TTC549 (cell line): ENCODE results near the gene COLEC11.

ENCODE experiments used
- FAIRE-seq: peaks from 2 replicates; lab custom pipeline; 2012; peaks lifted over from hg19 to GRCh38; lab: Jason Lieb, UNC

COLEC11 gene

DNA sequence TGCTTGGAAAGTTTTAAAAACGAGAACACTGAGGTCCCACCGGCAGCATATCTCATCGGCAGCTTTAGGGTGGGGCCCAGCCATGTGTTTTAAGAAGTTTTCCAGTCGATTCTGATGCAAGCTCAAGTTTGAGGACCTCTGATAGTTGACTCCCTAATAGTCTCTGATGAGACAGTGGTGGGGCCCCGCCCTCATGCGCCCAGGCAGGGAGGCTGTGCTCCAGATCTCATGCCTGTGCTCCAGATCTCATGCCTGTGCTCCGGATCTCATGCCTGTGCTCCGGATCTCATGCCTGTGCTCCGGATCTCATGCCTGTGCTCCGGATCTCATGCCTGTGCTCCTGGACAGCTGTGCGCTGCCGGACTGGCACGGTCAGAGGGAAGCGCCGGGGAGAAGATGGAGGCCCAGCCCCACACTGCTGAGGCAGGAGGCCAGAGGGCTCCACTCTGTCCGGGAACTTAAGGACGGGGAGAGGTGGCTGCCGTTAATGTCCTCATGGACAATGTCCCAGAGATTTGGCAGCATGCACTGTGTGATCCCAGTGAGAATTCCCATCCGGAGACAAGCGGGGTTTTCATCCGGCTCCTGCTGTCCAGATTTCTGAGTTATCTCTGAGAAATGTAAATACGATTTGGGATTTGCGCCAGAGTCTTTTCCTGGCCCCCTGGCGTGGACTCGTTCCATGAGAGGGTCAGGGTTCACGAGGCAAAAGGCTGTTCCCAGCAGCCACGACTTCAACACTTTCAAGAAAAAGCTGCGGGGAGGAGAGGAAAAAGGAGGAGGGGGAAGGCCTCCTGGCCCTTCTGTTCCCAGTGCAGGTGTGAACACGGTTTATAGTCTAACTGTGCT lies 9.4 kb upstream of the COLEC11 start:
- FAIRE-seq: peak; percentile 19

DNA sequence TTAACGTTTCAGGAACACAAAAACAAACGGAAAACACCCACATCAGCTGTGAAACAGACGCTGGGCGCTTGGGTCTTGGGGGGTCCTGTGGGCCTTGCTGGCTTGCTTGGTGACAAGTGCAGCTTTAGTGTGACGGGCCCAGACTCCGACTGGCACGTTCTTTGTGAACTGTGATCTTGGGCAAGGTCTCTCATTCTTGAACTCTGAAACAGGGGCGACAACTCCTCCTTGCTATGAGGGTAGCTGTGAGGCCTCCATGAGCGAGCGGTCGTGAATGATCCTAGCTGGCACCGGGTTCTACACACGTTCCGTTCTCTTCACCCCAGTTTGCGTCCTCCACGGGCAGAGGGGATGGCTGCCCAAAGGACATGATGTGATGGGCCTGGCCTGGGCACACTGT lies 8.7 kb upstream of the COLEC11 start:
- no peak for FAIRE-seq

DNA sequence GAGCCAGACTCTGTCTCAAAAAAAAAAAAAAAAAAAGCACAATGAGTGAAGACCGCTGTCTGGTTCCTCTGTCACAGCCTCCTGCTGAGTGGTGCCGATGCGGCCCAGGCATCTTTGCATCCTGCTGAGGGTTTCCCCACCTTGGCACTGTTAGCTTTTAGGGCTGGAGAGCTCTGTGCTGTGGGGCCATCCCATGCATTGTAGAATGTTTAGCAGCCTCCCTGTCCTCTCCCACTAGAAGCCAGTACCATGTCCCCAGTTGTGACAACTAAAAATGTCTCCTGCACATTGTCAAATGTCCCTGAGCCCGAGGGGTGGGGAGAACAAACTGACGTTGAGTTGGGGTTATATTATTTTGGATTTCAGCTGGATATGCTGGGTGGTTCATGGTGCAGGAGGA lies 7.9 kb upstream of the COLEC11 start:
- no peak for FAIRE-seq

DNA sequence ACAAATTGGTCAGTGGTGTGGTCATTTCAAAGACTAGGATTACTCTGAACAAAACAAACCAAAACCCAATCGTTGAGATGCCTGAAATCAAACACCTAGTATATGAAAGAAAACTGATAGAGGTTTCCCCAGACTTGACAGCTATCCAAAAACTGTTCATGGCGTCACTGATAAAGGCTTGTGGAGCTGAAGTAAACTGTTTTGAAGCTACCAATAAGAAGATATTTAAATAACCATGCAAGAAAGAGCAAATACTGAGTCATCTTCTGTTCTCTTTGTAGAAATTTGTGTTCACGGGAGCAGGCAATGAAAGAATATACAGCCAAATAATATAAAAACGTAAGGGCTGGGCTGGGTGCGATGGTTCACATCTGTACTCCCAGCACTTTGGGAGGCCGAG lies 7.5 kb upstream of the COLEC11 start:
- FAIRE-seq: no peak

DNA sequence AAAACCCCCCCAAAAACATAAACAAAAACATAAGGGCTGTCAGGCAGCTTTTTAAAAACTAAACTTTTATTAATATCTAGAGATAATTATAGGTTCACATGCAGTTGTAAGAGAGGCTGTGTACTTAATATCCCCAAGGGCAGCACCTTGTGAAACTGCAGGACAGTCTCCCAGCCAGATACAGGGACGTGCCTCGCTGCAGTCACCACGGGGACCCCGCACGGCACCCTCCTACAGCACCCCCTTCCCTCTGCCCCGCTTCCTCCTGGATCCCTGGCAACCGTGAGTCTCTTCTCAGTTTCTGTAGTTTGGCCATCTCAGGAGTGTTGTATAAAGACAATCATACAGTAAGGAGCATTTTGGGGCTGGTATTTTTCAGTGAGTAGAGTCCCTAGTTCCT lies 6.8 kb upstream of the COLEC11 start:
- no peak for FAIRE-seq

DNA sequence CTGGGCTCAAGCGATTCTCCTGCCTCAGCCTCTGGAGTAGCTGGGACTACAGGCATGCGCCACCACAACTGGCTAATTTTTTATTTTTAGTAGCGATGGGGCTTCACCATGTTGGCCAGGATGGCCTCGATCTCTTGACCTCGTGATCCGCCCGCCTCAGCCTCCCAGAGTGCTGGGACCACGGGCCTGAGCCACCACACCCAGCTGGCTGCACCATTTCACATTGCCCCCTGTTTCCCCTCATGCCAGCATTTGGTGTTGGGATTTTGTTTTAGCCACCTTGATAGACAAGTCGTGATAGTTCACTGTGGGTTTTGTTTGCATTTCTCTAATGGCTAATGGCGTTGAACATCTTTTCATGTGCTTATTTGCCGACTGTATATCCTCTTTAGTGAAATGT lies 5.8 kb upstream of the COLEC11 start:
- FAIRE-seq: no peak

DNA sequence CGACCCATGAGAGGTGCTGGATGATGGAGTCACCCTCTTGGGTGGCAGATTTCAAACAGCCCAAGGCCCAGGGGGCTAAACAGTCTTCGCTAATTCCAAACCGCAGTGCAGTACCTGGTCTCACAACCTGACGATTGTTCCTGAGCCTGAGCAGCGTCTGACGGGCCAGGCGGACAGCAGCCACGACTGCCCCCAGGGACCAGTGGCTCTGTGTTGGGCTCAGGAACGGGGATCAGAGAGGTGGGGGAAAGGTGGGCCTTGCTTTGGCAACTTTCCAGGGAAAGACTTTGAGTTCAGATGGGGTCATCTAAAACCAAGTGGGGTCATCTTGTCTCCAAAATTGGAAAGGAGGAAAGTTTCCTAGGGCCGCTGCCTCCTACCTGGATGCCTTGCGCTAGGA lies 492 bp downstream of the COLEC11 start:
- FAIRE-seq: no peak

DNA sequence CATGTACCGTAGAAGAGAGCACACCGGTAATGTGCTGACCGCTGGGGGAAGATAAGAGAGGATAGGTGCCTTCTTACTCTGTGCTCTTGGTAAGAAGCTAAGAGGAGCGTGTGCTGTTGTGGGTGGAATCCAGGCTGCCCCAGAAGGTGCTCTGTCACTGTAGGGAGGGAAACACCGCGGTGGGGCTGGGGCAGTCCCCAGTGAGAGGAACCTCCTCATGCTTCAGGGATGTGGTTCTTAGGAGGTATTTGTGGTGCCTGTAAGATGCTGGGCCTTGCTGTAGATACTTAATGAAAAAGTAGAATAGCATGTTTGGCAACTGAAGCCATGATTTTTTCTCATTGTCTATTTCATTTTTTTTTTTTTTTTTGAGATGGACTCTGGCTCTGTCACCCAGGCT lies 1.1 kb downstream of the COLEC11 start:
- no peak for FAIRE-seq

DNA sequence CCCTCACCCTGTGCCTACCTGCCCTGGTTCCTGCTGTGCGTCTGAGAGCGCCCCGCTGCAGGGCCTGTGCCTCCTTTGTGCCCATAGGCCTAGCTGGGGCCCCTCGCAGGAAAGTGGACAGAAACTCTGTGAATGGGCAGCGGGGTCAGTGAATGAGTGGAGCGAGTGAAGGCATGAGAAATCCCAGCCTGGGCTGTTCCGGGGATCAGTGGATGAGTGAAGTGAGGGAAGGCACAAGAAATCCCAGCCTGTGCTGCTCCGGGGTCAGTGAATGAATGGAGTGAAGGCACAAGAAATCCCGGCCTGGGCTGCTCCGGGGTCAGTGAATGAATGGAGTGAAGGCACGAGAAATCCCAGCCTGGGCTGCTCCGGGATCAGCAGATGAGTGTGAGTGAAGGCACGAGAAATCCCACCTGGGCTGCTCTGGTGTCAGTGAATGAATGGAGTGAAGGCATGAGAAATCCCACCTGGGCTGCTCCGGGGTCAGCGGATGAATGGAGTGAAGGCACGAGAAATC lies 2.0 kb downstream of the COLEC11 start:
- no peak for FAIRE-seq

DNA sequence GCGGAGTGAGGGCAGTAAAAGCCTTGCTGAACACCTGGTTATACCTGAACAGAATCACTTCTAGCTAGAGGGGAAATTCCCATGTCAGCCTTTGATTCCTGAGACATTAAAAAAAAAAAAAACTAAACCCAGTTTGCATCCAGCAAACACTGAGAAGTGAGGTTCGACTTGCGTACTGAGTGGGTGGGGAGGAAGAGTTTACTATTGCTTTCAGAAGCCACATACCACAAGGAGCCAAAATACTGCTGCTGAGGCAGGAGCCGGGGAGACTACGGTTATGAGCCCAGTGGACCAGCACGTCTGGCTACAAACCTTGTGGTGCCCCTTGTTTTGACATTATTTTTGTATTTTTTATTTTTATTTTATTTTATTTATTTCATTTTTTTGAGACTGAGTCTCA lies 2.7 kb downstream of the COLEC11 start:
- no peak for FAIRE-seq

DNA sequence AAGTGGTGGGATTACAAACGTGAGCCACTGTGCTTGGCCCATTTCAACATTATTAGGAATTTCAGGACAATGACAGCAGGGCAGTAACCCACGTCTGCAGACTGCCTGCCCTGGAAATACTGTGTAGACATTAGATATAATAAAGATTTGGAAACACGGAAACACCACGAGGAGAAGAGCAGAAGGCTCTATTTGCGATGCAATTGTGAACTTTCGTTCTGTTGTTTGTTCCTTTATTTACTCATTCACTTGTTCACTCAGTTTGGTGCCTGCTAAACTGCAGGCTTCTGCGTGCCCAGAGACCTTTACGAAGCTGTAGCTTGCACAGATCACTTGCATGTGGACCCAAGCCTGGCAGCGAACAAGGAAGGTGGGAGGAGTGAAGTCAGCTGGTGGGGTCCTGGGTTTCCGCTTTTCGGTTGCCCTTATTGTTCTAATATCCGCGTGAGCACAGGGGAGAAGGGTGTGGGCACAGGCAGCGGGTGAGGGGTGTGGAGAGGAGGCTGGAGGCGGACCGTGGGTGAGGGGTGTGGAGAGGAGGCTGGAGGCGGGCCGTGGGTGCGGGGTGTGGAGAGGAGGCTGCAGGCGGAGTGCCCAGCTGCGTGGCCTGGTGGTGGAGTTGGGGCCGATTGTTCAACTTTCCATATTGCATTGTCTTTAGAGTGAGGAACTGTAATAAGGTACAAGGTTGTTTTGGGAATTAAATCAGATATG lies 3.4 kb downstream of the COLEC11 start:
- FAIRE-seq: no peak

DNA sequence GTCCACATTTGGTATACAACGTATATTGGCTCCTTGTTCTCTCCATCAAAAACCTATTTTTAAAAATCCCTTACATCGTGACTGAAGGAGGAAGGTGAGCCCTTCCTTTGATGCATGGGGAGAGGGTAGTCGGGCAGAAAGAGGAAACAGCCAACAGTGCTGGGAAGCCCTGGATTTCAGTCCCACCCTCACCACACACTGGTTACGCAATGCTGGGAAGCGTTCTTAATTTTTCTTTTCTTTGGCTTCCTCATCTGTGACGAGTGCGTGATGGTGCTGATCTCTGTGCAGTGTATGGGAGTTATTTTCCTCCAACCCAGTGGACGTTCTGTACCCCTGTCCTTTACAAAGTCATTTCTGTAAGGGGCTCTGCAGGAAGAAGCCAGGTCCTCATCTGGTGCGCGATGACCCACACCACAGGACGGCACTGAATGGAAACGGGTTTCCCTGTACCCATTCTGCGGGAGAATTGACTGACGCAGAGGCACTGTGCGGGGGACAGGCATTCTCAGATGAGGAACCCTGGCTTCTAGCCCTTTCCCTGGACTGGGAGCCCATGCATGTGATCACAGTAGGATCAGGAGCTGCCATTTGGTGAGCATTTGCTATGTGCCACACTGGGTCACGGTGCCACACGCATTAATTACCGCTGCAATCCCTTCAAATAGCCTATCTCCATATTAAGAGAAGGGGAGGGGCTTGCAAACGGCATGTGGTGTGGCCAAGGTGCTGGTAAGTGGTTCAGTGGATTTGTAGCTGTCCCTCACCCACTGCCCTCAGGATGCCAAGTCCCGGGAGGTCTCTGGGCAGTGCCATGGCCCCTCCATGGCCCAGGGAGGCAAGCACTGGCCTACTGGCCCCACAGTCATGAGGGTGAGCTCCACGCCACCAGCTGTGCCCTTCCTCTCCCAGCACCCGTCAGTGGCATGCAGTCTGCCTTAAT lies 4.3 kb downstream of the COLEC11 start:
- FAIRE-seq: no peak

DNA sequence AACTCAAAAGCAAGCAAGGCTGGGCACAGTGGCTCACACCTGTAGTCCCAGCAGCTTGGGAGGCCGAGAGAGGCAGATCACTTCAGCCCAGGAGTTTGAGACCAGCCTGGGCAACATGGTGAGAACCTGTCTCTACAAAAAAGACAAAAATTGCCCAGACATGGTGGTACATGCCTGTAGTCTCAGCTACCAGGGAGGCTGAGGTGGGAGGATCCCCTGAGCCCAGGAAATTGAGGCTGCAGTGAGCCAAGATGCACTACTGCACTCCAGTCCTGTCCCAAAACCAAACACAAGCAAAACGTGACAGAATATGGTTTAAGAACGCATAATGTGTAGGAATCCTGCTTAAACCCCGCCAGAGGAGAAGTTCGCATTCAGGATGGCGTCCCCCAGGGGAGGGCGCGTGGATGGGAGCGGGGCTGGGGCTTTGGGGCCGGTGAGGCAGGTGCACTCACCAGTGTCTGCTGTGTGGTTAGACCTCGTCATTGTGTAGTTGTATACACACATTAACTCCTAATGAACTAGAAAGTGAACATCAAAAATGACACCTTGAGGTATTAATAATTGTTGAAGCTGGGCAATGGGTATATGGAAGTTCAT lies 5.4 kb downstream of the COLEC11 start:
- FAIRE-seq: no peak

DNA sequence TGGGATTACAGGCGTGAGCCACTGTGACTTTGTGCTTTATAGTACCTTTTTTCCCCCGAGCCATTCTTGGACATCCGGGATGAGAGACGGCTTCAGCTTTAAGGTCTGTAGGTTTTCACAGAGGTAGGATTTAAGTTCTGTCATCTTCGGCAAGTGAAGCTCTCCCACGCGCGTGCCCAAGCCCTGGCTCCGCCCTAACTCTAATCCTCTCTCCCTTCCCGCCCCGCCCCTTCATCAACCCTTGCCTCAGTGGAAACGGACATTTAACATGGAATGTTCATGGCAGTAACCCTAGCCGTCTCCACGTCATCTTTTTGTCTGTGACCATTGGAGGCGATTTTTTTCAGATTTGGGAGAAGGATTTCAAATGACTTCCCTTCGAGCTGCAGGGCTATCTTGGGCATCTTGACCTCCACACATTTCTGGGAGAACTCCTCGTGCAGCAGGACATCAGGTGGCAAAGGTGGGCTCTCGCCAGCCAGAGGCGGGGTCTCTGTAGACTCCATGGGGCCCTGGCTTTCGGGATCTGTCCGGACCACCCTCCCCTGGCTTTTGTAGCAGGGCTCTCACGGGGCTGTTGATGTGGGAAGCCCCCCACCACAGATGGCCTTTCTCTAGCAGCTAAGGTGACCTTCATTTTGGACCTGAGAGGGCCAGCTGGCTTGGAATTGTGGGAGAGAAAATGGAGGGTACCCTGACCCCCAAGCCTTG lies 6.8 kb downstream of the COLEC11 start:
- no peak for FAIRE-seq

DNA sequence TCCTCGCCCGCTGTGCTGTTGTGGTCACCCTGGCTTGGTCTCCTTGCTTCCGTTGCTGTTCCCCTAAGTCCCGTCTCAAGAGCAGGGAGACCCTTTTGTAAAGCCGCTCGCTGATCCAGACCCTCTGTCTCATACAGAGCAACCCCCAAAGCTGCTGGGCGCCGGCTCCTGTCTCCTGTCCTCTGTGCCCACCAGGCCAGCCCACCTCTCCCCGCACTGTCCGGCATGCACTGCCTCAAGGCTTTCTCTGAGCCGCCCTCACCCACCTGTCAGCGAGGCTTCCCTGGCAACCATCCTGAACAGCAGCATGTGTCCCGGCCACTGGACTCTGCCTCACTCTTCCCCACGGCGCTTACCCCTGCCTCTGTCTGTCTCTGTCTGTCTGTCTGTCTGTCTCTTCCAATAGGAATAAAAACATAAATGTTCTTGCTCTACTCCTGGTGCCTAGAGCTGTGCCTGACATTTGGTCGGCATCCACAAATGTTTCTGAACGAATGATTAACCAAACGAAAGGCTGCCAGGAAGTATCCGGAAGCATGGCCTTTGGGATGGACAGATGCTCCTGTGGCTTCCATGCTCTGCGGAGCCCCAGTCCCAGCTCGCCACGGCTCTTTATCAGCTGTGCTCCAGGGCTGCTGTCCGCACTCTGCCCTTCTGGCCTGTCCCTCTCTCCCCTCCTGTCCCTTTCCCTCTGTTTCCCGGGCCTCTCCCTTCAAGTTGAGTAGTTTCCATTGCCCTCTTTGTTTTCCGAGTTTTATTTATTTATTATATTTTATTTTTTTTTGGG lies 7.8 kb downstream of the COLEC11 start:
- no peak for FAIRE-seq

DNA sequence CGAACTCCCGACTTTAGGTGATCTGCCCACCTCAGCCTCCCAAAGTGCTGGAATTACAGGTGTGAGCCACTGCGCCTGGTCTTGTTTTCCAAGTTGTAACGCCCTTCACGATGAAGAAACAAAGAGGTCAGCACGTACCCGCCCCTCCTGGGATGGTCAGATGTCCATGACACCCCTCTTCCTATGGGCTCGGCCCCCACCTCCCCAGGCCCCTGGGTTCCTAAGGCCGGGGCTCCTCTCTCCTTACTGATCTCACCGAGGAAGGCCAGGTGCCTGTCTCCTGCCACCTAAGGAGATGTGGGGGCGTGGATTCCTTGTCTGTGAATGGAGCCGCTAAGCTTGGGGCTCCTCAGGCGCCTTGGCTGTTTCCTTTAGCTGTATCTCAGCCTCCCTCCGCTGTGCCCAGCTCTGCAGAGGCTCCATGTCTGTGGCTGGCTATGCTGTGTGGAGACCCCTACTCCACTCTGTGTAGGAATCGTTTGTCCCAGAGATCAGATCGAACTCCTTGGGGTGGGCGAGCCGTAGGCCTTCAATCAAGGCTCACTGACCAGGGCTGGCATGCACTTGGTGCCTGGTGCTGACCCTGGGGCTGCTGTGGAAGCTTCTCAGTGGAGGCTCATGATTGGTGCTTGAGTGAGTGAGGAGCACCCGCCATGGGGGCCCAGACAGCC lies 8.8 kb downstream of the COLEC11 start:
- no peak for FAIRE-seq

DNA sequence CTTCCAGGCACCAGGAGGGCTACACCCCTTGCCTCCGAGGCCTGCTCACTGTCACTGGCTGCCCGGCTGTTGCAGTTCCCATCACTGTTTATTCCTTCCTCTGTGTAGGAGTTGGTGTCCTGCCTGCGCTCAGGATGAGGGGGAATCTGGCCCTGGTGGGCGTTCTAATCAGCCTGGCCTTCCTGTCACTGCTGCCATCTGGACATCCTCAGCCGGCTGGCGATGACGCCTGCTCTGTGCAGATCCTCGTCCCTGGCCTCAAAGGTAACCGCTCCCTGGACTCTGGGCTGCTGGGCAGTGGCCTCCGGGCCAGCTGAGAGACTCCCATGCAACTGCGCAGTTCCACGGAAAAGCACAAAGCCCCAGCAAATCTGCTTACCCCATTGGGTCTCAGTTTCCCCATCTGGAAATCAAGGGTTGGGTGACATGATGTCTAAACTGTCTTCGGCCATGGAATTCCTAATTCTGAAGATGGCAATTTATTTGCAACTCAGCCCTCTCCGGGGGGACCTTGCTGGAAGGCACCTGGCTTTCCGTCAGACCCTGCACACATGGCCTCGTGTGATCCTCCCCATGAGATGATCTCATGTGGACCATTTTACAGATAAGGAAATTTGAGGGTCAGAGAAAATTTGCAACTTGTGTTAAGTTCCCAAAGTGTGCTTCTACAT lies 9.4 kb downstream of the COLEC11 start:
- no peak for FAIRE-seq

DNA sequence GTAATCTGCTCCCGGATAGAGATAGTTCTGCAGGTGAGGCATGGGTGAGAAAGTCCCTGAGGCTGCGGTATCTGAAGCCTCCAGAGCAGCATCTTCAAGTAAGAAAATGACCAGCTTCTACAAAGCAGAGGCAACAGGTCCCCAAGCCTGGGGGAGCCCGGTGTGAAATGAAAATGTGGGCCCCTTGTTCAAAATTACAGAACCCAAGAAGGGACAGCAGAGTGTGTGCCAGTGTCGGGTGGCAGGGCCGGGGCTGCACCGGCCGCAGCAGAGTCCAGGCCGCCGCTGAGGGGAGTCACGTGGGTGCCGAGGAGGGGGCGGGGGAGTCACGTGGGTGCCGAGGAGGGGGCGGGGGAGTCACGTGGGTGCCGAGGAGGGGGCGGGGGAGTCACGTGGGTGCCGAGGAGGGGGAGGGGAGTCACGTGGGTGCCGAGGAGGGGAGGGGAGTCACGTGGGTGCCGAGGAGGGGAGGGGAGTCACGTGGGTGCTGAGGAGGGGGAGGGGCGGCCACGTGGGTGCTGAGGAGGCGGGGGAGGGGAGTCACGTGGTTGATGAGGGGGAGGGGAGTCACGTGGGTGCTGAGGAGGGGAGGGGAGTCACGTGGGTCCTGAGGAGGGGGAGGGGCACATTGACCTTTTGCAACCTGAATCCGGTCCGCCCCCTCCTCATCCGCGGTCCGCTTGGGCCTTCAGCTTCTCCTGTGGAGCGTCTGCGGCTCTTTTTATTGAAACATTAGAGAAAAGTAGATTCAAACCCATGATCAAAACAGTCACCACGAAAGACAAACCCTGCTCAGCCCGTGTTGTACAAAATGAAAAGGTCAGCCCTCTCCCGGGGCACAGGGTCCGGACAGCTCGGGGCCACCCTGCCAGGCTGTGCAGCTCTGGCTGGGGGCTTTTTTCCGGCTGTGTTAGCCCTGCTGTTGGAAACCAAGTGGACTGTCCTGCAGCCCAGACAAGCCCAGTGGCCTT lies 10.4 kb downstream of the COLEC11 start:
- no peak for FAIRE-seq
